Thoracic aorta (tissue), 2 donors: ENCODE data around the gene NAA11. TPM values are rescaled to one million over a fixed set of nuclear protein-coding genes. Genes with fewer than 3 reads are reported as not detected.

Experiments
- ATAC-seq: fragments of 150-250 bp; one replicate; pipeline ENCODE4 v1.8.0; 2017; ENCODE audit warnings: low read depth; ENCODE audit not compliant: insufficient number of reproducible peaks, low FRiP score
- DNase-seq: peaks from one replicate; pipeline ENCODE4 v3.0.0-alpha.2; 2020; ENCODE audit warnings: low spot score
- H3K27ac ChIP-seq, 2 donors: fragments of 200-600 bp; sonication (generic); 1 replicate in 1 of 2; 2 replicates in 1 of 2; pipeline ENCODE4 v1.5.1; 2016; ENCODE audit warnings: mild to moderate bottlenecking in 2 of 2, moderate library complexity in 2 of 2
- H3K27me3 ChIP-seq: fragments of 200-600 bp; sonication (generic); replicated peaks from 2 replicates; pipeline ENCODE4 v1.6.0; 2016; ENCODE audit warnings: mild to moderate bottlenecking; ENCODE audit not compliant: insufficient read depth
- H3K36me3 ChIP-seq: fragments of 200-600 bp; sonication (generic); one replicate; pipeline ENCODE4 v1.5.1; 2016
- H3K4me1 ChIP-seq, 2 donors: fragments of 200-600 bp; sonication (generic); 1 replicate in 1 of 2; 2 replicates in 1 of 2; pipeline versions ENCODE4 v1.5.1 to v1.6.0; 2016; ENCODE audit warnings: low read depth in 2 of 2, mild to moderate bottlenecking in 1 of 2; ENCODE audit not compliant: control insufficient read depth in 1 of 2
- H3K4me3 ChIP-seq: fragments of 200-600 bp; sonication (generic); 2 replicates; pipeline ENCODE4 v1.5.1; 2016; ENCODE audit warnings: mild to moderate bottlenecking
- H3K9me3 ChIP-seq: fragments of 200-600 bp; sonication (generic); 2 replicates; pipeline ENCODE4 v1.5.1; 2016
- CTCF ChIP-seq: fragments of 200-600 bp; sonication (generic); IDR thresholded peaks from one replicate; pipeline ENCODE4 v1.5.1; 2019; ENCODE audit warnings: antibody characterized with exemption
- total RNA-seq, 2 donors: library from RNA; depleted of rRNA; stranded (reverse); fragments of >200 nt; gene quantifications; one replicate each; pipeline versions ENCODE4 v1.1.0 to v1.2.3, GENCODE V29; 2016

The NAA11 gene
- total RNA-seq, 2 donors from 2014 or later: not detected

- Histone ChIP-seq H3K4me3 (no peak overlapping the region), H3K27ac (no peak overlapping the region), H3K27me3 (no peaks in the 10 kb centered on the region), H3K4me1 (no peaks in the 10 kb centered on the region), H3K9me3 (no peaks in the 10 kb centered on the region), H3K36me3 (no peaks in the 10 kb centered on the region)
- DNase-seq: no peak
- no peak for TF ChIP-seq CTCF
- ATAC-seq: no peak
Measured at GRCh38 chr4:79306795-79307194, 19.1 kb downstream of the NAA11 start.

- no peaks in the 10 kb centered on the region for H3K9me3 ChIP-seq
- ATAC-seq (no peak), DNase-seq (no peak)
- H3K27me3 ChIP-seq: no peaks in the 10 kb centered on the region
- H3K4me1 ChIP-seq: no peaks in the 10 kb centered on the region
- TF ChIP-seq CTCF: no peak
- no peak overlapping the region for H3K27ac ChIP-seq
- H3K4me3 ChIP-seq: no peak overlapping the region
- no peaks in the 10 kb centered on the region for H3K36me3 ChIP-seq
Measured at GRCh38 chr4:79300280-79300679, 25.6 kb downstream of the NAA11 start.

- DNase-seq: no peak
- no peak overlapping the region for H3K27ac ChIP-seq
- no peaks in the 10 kb centered on the region for H3K36me3 ChIP-seq
- ATAC-seq: no peak
- H3K27me3 ChIP-seq: no peaks in the 10 kb centered on the region
- no peak overlapping the region for H3K4me3 ChIP-seq
- no peak for TF ChIP-seq CTCF
- H3K4me1 ChIP-seq: no peaks in the 10 kb centered on the region
- no peaks in the 10 kb centered on the region for H3K9me3 ChIP-seq
Measured at GRCh38 chr4:79298484-79298883, 27.4 kb downstream of the NAA11 start.

GRCh38 chr4:79298027-79298426 is 27.8 kb downstream of the NAA11 start:
- ATAC-seq: no peak
- no peak for TF ChIP-seq CTCF
- no peaks in the 10 kb centered on the region for H3K9me3 ChIP-seq

GRCh38 chr4:79297479-79297878 is 28.4 kb downstream of the NAA11 start:
- ATAC-seq: no peak

More at GRCh38 chr4:79298027-79298426, 27.8 kb downstream of the NAA11 start:
- Histone ChIP-seq H3K27ac (no peak overlapping the region), H3K4me3 (no peak overlapping the region), H3K36me3 (no peaks in the 10 kb centered on the region), H3K27me3 (no peaks in the 10 kb centered on the region), H3K4me1 (no peaks in the 10 kb centered on the region)
- no peak for DNase-seq

More at GRCh38 chr4:79297479-79297878, 28.4 kb downstream of the NAA11 start:
- Histone ChIP-seq H3K27ac (no peak overlapping the region), H3K4me3 (no peak overlapping the region), H3K36me3 (no peaks in the 10 kb centered on the region), H3K27me3 (no peaks in the 10 kb centered on the region), H3K4me1 (no peaks in the 10 kb centered on the region), H3K9me3 (no peaks in the 10 kb centered on the region)
- no peak for TF ChIP-seq CTCF
- no peak for DNase-seq
